ENCODE measurements around the gene RIMKLB. TPM values are rescaled to one million over a fixed set of nuclear protein-coding genes. Genes with fewer than 3 reads are reported as not detected.

The RIMKLB gene
- total RNA-seq, 1 donor: 23.2 TPM

DNA sequence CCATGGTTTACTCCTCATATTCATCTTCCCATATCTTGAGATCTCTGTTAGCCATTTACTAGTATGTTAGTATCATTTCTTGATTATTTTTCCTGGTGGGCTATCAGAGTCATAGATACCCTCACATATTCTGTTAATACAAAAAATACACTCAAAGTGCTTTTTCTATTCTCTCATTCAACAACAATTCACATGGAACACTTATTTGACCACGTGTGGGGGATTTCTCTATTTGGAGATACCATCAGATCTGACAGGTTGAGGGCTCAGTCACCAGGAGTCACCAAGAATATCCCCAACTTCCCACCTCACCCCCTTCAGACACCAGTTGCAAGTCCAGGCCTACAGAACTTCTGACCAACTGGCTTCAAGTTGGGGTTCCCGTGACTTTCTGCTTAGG lies 72.7 kb downstream of the RIMKLB start:
- TF ChIP-seq CTCF (IDR thresholded peaks at IDR 0.05; ENCODE audit: insufficient read depth, low read length): no peak
- H3K4me3 ChIP-seq (ENCODE audit: low read depth, low read length): no peak overlapping the region
- DNase-seq (ENCODE audit: low read depth): no peak

DNA sequence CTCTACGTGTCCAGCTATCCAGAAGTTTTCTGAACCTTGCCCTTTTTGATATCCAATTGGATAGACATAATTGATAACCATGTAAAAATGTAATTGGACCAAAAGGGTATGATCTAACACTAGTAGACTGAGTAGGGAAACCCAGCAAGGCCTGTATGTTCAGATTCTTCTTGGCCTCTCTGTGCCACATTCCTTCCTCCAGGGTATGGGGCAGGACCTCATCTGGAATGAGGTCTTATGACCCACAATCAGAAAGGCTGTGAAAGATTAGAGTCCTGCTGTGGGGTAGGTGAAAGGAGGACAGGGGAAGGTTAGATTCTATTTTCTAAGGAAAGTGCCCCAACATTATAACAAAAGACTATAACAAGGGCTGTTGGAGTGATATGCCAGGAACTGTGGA lies 73.3 kb downstream of the RIMKLB start:
- peak; percentile 20 for TF ChIP-seq CTCF (IDR thresholded peaks at IDR 0.05; ENCODE audit: insufficient read depth, low read length)
- DNase-seq (ENCODE audit: low read depth): no peak

DNA sequence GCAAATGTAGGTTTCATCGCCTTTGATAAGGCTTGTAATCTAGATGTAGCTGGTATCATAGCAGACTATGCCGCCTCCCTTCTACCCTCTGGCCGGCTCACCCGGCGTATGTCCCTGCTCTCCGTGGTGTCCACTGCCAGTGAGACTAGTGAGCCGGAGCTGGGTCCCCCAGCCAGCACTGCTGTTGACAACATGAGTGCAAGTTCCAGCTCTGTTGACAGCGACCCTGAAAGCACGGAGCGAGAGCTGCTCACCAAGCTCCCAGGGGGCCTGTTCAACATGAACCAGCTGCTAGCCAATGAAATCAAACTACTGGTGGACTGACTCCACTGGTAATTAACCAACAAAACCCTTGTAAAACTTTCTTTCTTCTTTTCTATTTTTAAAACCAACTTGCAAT lies 75.7 kb downstream of the RIMKLB start:
- H3K4me3 ChIP-seq (ENCODE audit: low read depth, low read length): no peak overlapping the region
- no peak for TF ChIP-seq CTCF (IDR thresholded peaks at IDR 0.05; ENCODE audit: insufficient read depth, low read length)
- DNase-seq (ENCODE audit: low read depth): no peak

More for the DNA sequence above, 73.3 kb downstream of the RIMKLB start:
- H3K4me3 ChIP-seq (ENCODE audit: low read depth, low read length): no peak overlapping the region

DNA sequence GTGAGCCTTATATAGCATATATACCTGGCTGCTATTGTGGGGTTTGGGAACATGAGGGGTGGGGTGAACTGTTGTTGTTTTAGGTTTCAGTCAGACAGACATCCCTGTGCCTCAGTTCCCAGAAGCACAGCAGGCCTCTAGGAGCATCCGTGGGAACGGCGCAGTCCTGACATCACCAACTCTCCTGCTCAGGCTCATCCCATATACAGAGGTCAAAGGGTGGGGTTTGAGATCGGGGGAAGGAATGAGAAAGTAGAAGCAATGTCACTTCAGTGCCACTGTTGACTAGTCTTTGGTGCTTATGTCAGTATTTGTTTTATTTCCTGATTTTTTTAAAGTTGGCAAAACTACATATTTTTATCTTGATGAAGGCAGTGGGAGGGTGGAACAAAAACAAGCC lies 81.5 kb downstream of the RIMKLB start:
- no peak overlapping the region for H3K4me3 ChIP-seq (ENCODE audit: low read depth, low read length)
- DNase-seq (ENCODE audit: low read depth): no peak
- no peak for TF ChIP-seq CTCF (IDR thresholded peaks at IDR 0.05; ENCODE audit: insufficient read depth, low read length)

DNA sequence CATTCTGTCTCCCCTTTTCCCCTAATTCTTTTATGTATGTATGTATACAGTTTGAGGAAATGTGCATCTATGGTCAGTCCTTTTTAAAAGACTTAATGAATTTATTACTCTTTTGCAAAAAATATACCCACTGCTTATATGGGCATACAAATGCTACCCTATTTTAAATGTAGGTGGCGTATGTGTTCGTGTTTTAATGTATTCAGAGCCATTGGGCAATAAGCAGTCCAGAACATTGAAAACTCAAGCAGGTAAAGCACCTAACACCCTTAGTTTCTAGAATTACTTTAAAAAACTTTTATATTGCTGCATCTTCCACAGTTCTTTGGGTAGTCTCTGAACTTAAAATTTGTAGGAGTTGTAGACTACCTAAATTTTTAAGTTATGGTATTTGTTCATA lies 82.1 kb downstream of the RIMKLB start:
- no peak for TF ChIP-seq CTCF (IDR thresholded peaks at IDR 0.05; ENCODE audit: insufficient read depth, low read length)
- DNase-seq (ENCODE audit: low read depth): no peak
- H3K4me3 ChIP-seq (ENCODE audit: low read depth, low read length): no peak overlapping the region

GRCh38 chr12:8780389-8780788 lies 82.6 kb downstream of the RIMKLB start:
- no peak overlapping the region for H3K4me3 ChIP-seq (ENCODE audit: low read depth, low read length)
- peak; percentile 49 for DNase-seq (ENCODE audit: low read depth)
- TF ChIP-seq CTCF (IDR thresholded peaks at IDR 0.05; ENCODE audit: insufficient read depth, low read length): peak; percentile 53

DNA sequence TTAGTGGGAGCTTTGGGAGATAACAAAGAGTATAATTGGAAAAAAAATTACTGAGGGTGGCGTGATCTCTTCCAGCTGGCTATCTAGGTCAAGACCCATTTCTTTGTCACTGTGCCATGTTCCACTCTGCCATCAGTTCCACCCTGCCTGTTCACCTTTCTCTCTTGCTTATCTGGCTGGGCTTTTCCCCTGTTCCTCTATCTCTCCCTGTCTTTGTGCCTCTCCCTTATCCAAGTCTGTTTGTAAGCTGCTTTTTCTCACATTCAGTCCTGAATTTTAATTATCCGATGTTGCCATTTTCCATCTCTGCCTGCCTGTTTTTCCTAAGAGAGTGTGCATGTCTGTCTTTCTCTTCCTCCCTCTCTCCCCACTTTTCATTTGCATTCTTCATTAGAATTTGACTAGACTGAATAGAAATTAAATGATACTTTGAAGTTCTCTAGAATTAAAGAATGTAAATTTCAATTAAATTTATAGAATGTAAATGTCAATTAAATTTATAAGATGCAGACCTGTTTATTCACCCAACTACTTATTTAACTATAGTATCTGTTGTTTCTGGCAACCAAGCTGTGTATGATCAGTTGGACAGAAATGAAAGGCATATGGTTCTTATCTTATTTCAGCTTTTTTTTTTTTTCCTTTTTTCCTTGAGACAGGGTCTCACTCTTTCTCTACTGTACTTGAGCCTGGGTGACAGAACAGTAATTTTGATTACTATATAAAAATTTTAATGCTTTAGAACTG lies 83.8 kb downstream of the RIMKLB start:
- no peak for DNase-seq (ENCODE audit: low read depth)
- TF ChIP-seq CTCF (IDR thresholded peaks at IDR 0.05; ENCODE audit: insufficient read depth, low read length): no peak
- no peak overlapping the region for H3K4me3 ChIP-seq (ENCODE audit: low read depth, low read length)

Measured in fibroblast of the aortic adventitia (primary cell).